IMR-90 (cell line): ENCODE measurements around the gene TCF7. TPM values are rescaled to one million over a fixed set of nuclear protein-coding genes. Genes with fewer than 3 reads are reported as not detected.

Experiments used
- ATAC-seq: fragments of 200-7000 bp; cut with Tn5 transposase; 2 replicates; pipeline ENCODE4 v1.9.1; 2020; ENCODE audit warnings: low read depth, mild to moderate bottlenecking, moderate library complexity
- BruUV-seq: library from RNA; stranded (reverse); fragments of 400-500 nt; replicated peaks from 2 replicates; lab custom pipeline; 2021; lab: Mats Ljungman, UMichigan
- CTCF ChIA-PET: fragments of 300-600 bp; formaldehyde crosslinking; extraction: SDS; loops from one replicate; lab custom pipeline; 2021; ENCODE audit warnings: antibody characterized with exemption; lab: Yijun Ruan, JAX
- POLR2A ChIA-PET: fragments of 300-600 bp; sonication (Branson Sonifier 250); formaldehyde crosslinking; loops from one replicate; lab custom pipeline; 2022; ENCODE audit warnings: antibody characterized with exemption; ENCODE audit not compliant: unreplicated experiment; lab: Charles Lee
- DNase-seq: peaks from one replicate; pipeline ENCODE4 v3.0.0; 2013
- H2AFZ ChIP-seq: replicated peaks from 2 replicates; pipeline ENCODE3; 2013; ENCODE audit warnings: low read length, mild to moderate bottlenecking; ENCODE audit not compliant: poor library complexity
- H2AK5ac ChIP-seq: 2 replicates; pipeline ENCODE4 v1.6.1; 2013; ENCODE audit warnings: low read depth, low read length, inconsistent platforms
- H2AK9ac ChIP-seq: replicated peaks from 2 replicates; pipeline ENCODE3; 2013; ENCODE audit warnings: mild to moderate bottlenecking, low read depth, low read length, moderate library complexity; ENCODE audit not compliant: poor library complexity
- H2BK120ac ChIP-seq: 2 replicates; pipeline ENCODE4 v1.6.1; 2013; ENCODE audit warnings: low read depth, low read length, inconsistent platforms
- H2BK15ac ChIP-seq: 3 replicates; pipeline ENCODE4 v1.6.1; 2013; ENCODE audit warnings: low read depth, low read length, inconsistent platforms
- H2BK20ac ChIP-seq: 2 replicates; pipeline ENCODE4 v1.6.1; 2013; ENCODE audit warnings: low read depth, mild to moderate bottlenecking, inconsistent platforms, low read length, moderate library complexity
- H2BK5ac ChIP-seq: 2 replicates; pipeline ENCODE4 v1.6.1; 2013; ENCODE audit warnings: mild to moderate bottlenecking, low read depth, low read length, inconsistent platforms; ENCODE audit not compliant: poor library complexity, severe bottlenecking
- H3K14ac ChIP-seq: replicated peaks from 2 replicates; pipeline ENCODE4 v1.6.1; 2013; ENCODE audit warnings: low read depth, low read length, inconsistent platforms
- H3K18ac ChIP-seq: 2 replicates; pipeline ENCODE4 v1.6.1; 2013; ENCODE audit warnings: low read depth, low read length, control low read depth
- H3K23ac ChIP-seq: 2 replicates; pipeline ENCODE4 v1.6.1; 2013; ENCODE audit warnings: low read depth, low read length, inconsistent platforms
- H3K27ac ChIP-seq: 2 replicates; pipeline ENCODE4 v1.5.1; 2013; ENCODE audit warnings: mild to moderate bottlenecking, control low read depth, low read length; ENCODE audit not compliant: insufficient read depth
- H3K27me3 ChIP-seq: 2 replicates; pipeline ENCODE4 v1.6.1; 2013; ENCODE audit warnings: low read length; ENCODE audit not compliant: control insufficient read depth, insufficient read depth
- H3K36me3 ChIP-seq: 2 replicates; pipeline ENCODE4 v1.6.1; 2013; ENCODE audit warnings: low read length, mixed read lengths; ENCODE audit not compliant: control insufficient read depth, insufficient read depth
- H3K4ac ChIP-seq: 2 replicates; pipeline ENCODE4 v1.6.1; 2013; ENCODE audit warnings: low read depth, low read length, inconsistent platforms
- H3K4me1 ChIP-seq: 2 replicates; pipeline ENCODE4 v1.6.1; 2013; ENCODE audit warnings: low read length, mixed read lengths; ENCODE audit not compliant: control insufficient read depth, insufficient read depth
- H3K4me2 ChIP-seq: 2 replicates; pipeline ENCODE4 v1.6.1; 2013; ENCODE audit warnings: low read depth, mild to moderate bottlenecking, control low read depth, low read length, moderate library complexity
- H3K4me3 ChIP-seq: 2 replicates; pipeline ENCODE4 v1.5.1; 2013; ENCODE audit warnings: low read depth, mild to moderate bottlenecking, control low read depth, low read length, moderate library complexity; ENCODE audit not compliant: insufficient read depth
- H3K56ac ChIP-seq: 2 replicates; pipeline ENCODE4 v1.6.1; 2013; ENCODE audit warnings: low read length, inconsistent platforms; ENCODE audit not compliant: insufficient read depth; ENCODE audit errors: extremely low read depth
- H3K79me1 ChIP-seq, 2 experiments: 2 replicates each; pipeline ENCODE4 v1.6.1; 2013; ENCODE audit warnings: low read length in 2 of 2, inconsistent platforms in 1 of 2, low read depth in 1 of 2
- H3K9ac ChIP-seq: 2 replicates; pipeline ENCODE4 v1.6.1; 2013; ENCODE audit warnings: low read depth, low read length, control low read depth
- H3K9me1 ChIP-seq: 2 replicates; pipeline ENCODE4 v1.6.1; 2013; ENCODE audit warnings: low read length, inconsistent platforms; ENCODE audit not compliant: insufficient read depth
- H3K9me3 ChIP-seq: 2 replicates; pipeline ENCODE4 v1.6.1; 2013; ENCODE audit warnings: low read length; ENCODE audit not compliant: control insufficient read depth, insufficient read depth
- H4K20me1 ChIP-seq: 2 replicates; pipeline ENCODE4 v1.6.1; 2013; ENCODE audit warnings: low read length, inconsistent platforms; ENCODE audit not compliant: insufficient read depth
- H4K5ac ChIP-seq: 2 replicates; pipeline ENCODE4 v1.6.1; 2013; ENCODE audit warnings: mild to moderate bottlenecking, low read depth, low read length, control low read depth
- H4K8ac ChIP-seq, 2 experiments: 2 replicates each; pipeline ENCODE4 v1.6.1; 2013; ENCODE audit warnings: low read depth in 2 of 2, low read length in 2 of 2, control low read depth in 1 of 2, inconsistent platforms in 1 of 2
- H4K91ac ChIP-seq: 2 replicates; pipeline ENCODE4 v1.6.1; 2013; ENCODE audit warnings: low read depth, low read length, inconsistent platforms; ENCODE audit not compliant: insufficient read depth
- BHLHE40 ChIP-seq: fragments of 150-350 bp; IDR thresholded peaks from 2 replicates; pipeline ENCODE4 v1.6.1; 2016; ENCODE audit warnings: mild to moderate bottlenecking, low read depth, low read length
- CEBPB ChIP-seq: IDR thresholded peaks from 2 replicates; pipeline ENCODE4 v1.6.1; 2012; ENCODE audit warnings: low read depth, low read length, improper control_type of control experiment
- CHD1 ChIP-seq: IDR thresholded peaks from 2 replicates; pipeline ENCODE4 v1.6.1; 2012; ENCODE audit warnings: low read depth, low read length, improper control_type of control experiment
- FOS ChIP-seq: fragments of 150-350 bp; IDR thresholded peaks from 2 replicates; pipeline ENCODE4 v1.6.1; 2016; ENCODE audit warnings: low read depth, low read length
- MAFK ChIP-seq: IDR thresholded peaks from 2 replicates; pipeline ENCODE4 v1.6.1; 2012; ENCODE audit warnings: low read depth, low read length, improper control_type of control experiment
- MAZ ChIP-seq: IDR thresholded peaks from 2 replicates; pipeline ENCODE4 v1.6.1; 2012; ENCODE audit warnings: low read depth, mild to moderate bottlenecking, low read length, improper control_type of control experiment, moderate library complexity, borderline replicate concordance
- MXI1 ChIP-seq: IDR thresholded peaks from 2 replicates; pipeline ENCODE4 v1.6.1; 2012; ENCODE audit warnings: low read depth, mild to moderate bottlenecking, low read length, moderate library complexity, borderline replicate concordance
- NFE2L2 ChIP-seq: fragments of 150-350 bp; IDR thresholded peaks from 2 replicates; pipeline ENCODE4 v1.6.1; 2016; ENCODE audit warnings: low read depth, mild to moderate bottlenecking, low read length
- POLR2A ChIP-seq: IDR thresholded peaks from 2 replicates; pipeline ENCODE4 v1.6.1; 2012; ENCODE audit warnings: mild to moderate bottlenecking, low read depth, low read length
- RAD21 ChIP-seq: IDR thresholded peaks from 2 replicates; pipeline ENCODE4 v1.6.1; 2012; ENCODE audit warnings: low read length, improper control_type of control experiment
- RCOR1 ChIP-seq: IDR thresholded peaks from 2 replicates; pipeline ENCODE4 v1.6.1; 2012; ENCODE audit warnings: mild to moderate bottlenecking, low read length, improper control_type of control experiment; ENCODE audit not compliant: insufficient replicate concordance
- RFX5 ChIP-seq: IDR thresholded peaks from 2 replicates; pipeline ENCODE4 v1.8.0; 2012; ENCODE audit warnings: low read depth, mild to moderate bottlenecking, low read length, moderate library complexity
- SMC3 ChIP-seq: fragments of 150-350 bp; IDR thresholded peaks from 2 replicates; pipeline ENCODE4 v1.6.1; 2016; ENCODE audit warnings: low read depth, mild to moderate bottlenecking, antibody characterized with exemption, low read length, moderate library complexity
- WGBS, 2 experiments: methylation state at CpG; one replicate each; pipeline versions ENCODE4 v1.1.5 to v1.1.7; 2013; ENCODE audit warnings: missing lambda C conversion rate in 2 of 2; ENCODE audit not compliant: insufficient read length in 1 of 2; ENCODE audit errors: extremely low coverage in 2 of 2; 5-methylcytosine and 5-hydroxymethylcytosine counted together
- dilution Hi-C: fragments of 300-500 bp; cut with HindIII; formaldehyde crosslinking; loops from one replicate; pipeline ENCODE4 v1.14.3; 2018; ENCODE audit warnings: low sequenced_read_pairs; ENCODE audit not compliant: unreplicated experiment
- in situ Hi-C: fragments of 300-500 bp; cut with MboI; formaldehyde crosslinking; loops from 3 replicates; pipeline ENCODE4 v1.14.3; 2019; ENCODE audit warnings: low sequenced_read_pairs, inconsistent platforms, mixed read lengths
- intact Hi-C: fragments of 100-400 bp; cut with micrococcal nuclease; formaldehyde crosslinking; loops from 2 replicates; pipeline ENCODE4 v1.10.0; 2022
- polyA plus RNA-seq, 3 experiments: library from polyadenylated mRNA; depleted of rRNA; stranded (reverse); fragments of >200 nt; gene quantifications; 2 replicates each; pipeline ENCODE4 v1.2.3, GENCODE V29; 2012; ENCODE audit warnings: low replicate concordance in 1 of 3
- total RNA-seq: library from RNA; depleted of rRNA; stranded (reverse); fragments of >200 nt; gene quantifications from 2 replicates; pipeline ENCODE4 v1.2.3, GENCODE V29; 2012
- TF ChIP-seq, protein P1 (sequence below): fragments of 150-350 bp; IDR thresholded peaks from 2 replicates; pipeline ENCODE4 v1.6.1; 2016; ENCODE audit warnings: low read depth, mild to moderate bottlenecking, low read length, moderate library complexity, borderline replicate concordance
- TF ChIP-seq, protein P2 (sequence below): conservative IDR thresholded peaks from 2 replicates; pipeline ENCODE4 v1.5.1; 2012; ENCODE audit warnings: mild to moderate bottlenecking, low read depth, low read length, improper control_type of control experiment
- TF ChIP-seq, protein P3 (sequence below): fragments of 150-350 bp; IDR thresholded peaks from 2 replicates; pipeline ENCODE4 v1.6.1; 2017; ENCODE audit warnings: mild to moderate bottlenecking, antibody characterized with exemption, low read length, low read depth

The TCF7 gene
- total and polyA plus RNA-seq, 2 of the 4 experiments (the other 2 are of a cell fraction): 1.3 to 3.4 TPM

GRCh38 chr5:134085411-134085810 is 29.1 kb upstream of the TCF7 start:
- intact Hi-C loops: no loop called here
- Histone ChIP-seq H3K4me1 (peaks cover 2% of the 10 kb centered on the region; the same call in 1 of the 2 replicates), H2BK15ac (no peak overlapping the region), H3K79me1 (no peaks in the 10 kb centered on the region), H3K14ac (no peak overlapping the region), H4K91ac (no peak overlapping the region), H2AK5ac (no peak overlapping the region), H2BK120ac (no peak overlapping the region), H3K56ac (no peak overlapping the region), H3K27ac (no peak overlapping the region), H3K9ac (no peak overlapping the region), H2BK20ac (no peak overlapping the region), H4K5ac (no peak overlapping the region), H3K27me3 (peaks cover 20% of the 10 kb centered on the region), H2BK5ac (no peak overlapping the region), H3K9me1 (no peaks in the 10 kb centered on the region), H2AFZ (no peak overlapping the region), H3K4me3 (no peak overlapping the region), H4K20me1 (no peaks in the 10 kb centered on the region), H3K4ac (no peak overlapping the region), H3K18ac (no peak overlapping the region), H3K9me3 (no peaks in the 10 kb centered on the region), H3K23ac (no peak overlapping the region), H2AK9ac (no peak overlapping the region), H3K36me3 (no peaks in the 10 kb centered on the region), H4K8ac (no peak overlapping the region), H3K4me2 (no peak overlapping the region)
- in situ Hi-C loops: no loop called here
- BruUV-seq: no TSS peak
- WGBS, 2 experiments: no CpG with 5 or more reads among the region's 6 CpGs
- ChIA-PET CTCF (interaction anchor here (1.6 kb wide), 1 partner anchor 46 kb away, joined by 4 read pairs; no protein-coding TSS in a partner anchor), POLR2A (no interaction called here)
- dilution Hi-C loops: no loop called here
- TF ChIP-seq, protein P1, sequence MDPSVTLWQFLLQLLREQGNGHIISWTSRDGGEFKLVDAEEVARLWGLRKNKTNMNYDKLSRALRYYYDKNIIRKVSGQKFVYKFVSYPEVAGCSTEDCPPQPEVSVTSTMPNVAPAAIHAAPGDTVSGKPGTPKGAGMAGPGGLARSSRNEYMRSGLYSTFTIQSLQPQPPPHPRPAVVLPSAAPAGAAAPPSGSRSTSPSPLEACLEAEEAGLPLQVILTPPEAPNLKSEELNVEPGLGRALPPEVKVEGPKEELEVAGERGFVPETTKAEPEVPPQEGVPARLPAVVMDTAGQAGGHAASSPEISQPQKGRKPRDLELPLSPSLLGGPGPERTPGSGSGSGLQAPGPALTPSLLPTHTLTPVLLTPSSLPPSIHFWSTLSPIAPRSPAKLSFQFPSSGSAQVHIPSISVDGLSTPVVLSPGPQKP: no peak
- no peak for TF ChIP-seq MAZ
- TF ChIP-seq, protein P2, sequence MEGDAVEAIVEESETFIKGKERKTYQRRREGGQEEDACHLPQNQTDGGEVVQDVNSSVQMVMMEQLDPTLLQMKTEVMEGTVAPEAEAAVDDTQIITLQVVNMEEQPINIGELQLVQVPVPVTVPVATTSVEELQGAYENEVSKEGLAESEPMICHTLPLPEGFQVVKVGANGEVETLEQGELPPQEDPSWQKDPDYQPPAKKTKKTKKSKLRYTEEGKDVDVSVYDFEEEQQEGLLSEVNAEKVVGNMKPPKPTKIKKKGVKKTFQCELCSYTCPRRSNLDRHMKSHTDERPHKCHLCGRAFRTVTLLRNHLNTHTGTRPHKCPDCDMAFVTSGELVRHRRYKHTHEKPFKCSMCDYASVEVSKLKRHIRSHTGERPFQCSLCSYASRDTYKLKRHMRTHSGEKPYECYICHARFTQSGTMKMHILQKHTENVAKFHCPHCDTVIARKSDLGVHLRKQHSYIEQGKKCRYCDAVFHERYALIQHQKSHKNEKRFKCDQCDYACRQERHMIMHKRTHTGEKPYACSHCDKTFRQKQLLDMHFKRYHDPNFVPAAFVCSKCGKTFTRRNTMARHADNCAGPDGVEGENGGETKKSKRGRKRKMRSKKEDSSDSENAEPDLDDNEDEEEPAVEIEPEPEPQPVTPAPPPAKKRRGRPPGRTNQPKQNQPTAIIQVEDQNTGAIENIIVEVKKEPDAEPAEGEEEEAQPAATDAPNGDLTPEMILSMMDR: no peak
- TF ChIP-seq MAFK: no peak
- TF ChIP-seq, protein P3, sequence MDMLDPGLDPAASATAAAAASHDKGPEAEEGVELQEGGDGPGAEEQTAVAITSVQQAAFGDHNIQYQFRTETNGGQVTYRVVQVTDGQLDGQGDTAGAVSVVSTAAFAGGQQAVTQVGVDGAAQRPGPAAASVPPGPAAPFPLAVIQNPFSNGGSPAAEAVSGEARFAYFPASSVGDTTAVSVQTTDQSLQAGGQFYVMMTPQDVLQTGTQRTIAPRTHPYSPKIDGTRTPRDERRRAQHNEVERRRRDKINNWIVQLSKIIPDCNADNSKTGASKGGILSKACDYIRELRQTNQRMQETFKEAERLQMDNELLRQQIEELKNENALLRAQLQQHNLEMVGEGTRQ: no peak
- TF ChIP-seq FOS: no peak
- TF ChIP-seq RFX5: no peak
- no peak for TF ChIP-seq RAD21
- TF ChIP-seq CEBPB: no peak
- TF ChIP-seq SMC3: no peak
- no peak for TF ChIP-seq RCOR1
- TF ChIP-seq MXI1: no peak
- TF ChIP-seq CHD1: no peak
- no peak for TF ChIP-seq NFE2L2
- TF ChIP-seq BHLHE40: no peak
- TF ChIP-seq POLR2A: no peak
- ATAC-seq (no peak), DNase-seq (no peak)
